ENCODE measurements around the gene PNMA6F. TPM values are rescaled to one million over a fixed set of nuclear protein-coding genes. Genes with fewer than 3 reads are reported as not detected.
A peak's percentile ranks its signal among the peaks of the same experiment; 100 is the strongest.

PNMA6F gene
- total RNA-seq, 6 experiments from 2014 or later = not detected

- 68% methylated on average over 3 of the region's 3 CpGs for WGBS (ENCODE audit: insufficient coverage, low coverage, low lambda C conversion rate, missing lambda C conversion rate)
- no peaks in the 10 kb centered on the region for H3K4me1 ChIP-seq
- H3K36me3 ChIP-seq = no peaks in the 10 kb centered on the region
- no peak for ATAC-seq
- H3K27me3 ChIP-seq = no peaks in the 10 kb centered on the region
- TF ChIP-seq POLR2A (IDR thresholded peaks at IDR 0.05) (no peak), CTCF (IDR thresholded peaks at IDR 0.05) (no peak)
- no peak for DNase-seq
- intact Hi-C loops (cut with DNase I) = no loop called here
- H3K27ac ChIP-seq = no peak overlapping the region
- H3K9me3 ChIP-seq = no peaks in the 10 kb centered on the region
- no peak overlapping the region for H3K4me3 ChIP-seq
Measured at GRCh38 chrX:153366119-153366518, 44.6 kb upstream of the PNMA6F start.

GRCh38 chrX:153365670-153366069, 44.1 kb upstream of the PNMA6F start:
- Histone ChIP-seq H3K27me3 (no peaks in the 10 kb centered on the region), H3K9me3 (no peaks in the 10 kb centered on the region), H3K27ac (no peak overlapping the region), H3K36me3 (no peaks in the 10 kb centered on the region), H3K4me1 (no peaks in the 10 kb centered on the region), H3K4me3 (no peak overlapping the region)
- intact Hi-C loops (cut with DNase I) = no loop called here
- ATAC-seq (no peak), DNase-seq (no peak)
- no peak for TF ChIP-seq CTCF (IDR thresholded peaks at IDR 0.05)
- no peak for TF ChIP-seq POLR2A (IDR thresholded peaks at IDR 0.05)
- 61% methylated on average over 4 of the region's 4 CpGs for WGBS (ENCODE audit: insufficient coverage, low coverage, low lambda C conversion rate, missing lambda C conversion rate)

- Histone ChIP-seq H3K27me3 (no peaks in the 10 kb centered on the region), H3K36me3 (no peaks in the 10 kb centered on the region), H3K4me1 (no peaks in the 10 kb centered on the region), H3K4me3 (no peak overlapping the region), H3K27ac (no peak overlapping the region), H3K9me3 (no peaks in the 10 kb centered on the region)
- no peak for TF ChIP-seq POLR2A (IDR thresholded peaks at IDR 0.05)
- no peak for TF ChIP-seq CTCF (IDR thresholded peaks at IDR 0.05)
- intact Hi-C loops (cut with DNase I) = no loop called here
- ATAC-seq (peak in 2 of 4 donors; percentile 26 to 53), DNase-seq (no peak)
- WGBS (ENCODE audit: insufficient coverage, low coverage, low lambda C conversion rate, missing lambda C conversion rate) = 14% methylated on average over 2 of the region's 2 CpGs
Measured at GRCh38 chrX:153361781-153362397, 40.3 kb upstream of the PNMA6F start.

GRCh38 chrX:153357877-153358276, 36.3 kb upstream of the PNMA6F start:
- no peaks in the 10 kb centered on the region for H3K4me1 ChIP-seq
- H3K27me3 ChIP-seq = no peaks in the 10 kb centered on the region
- H3K4me3 ChIP-seq = no peak overlapping the region
- H3K27ac ChIP-seq = no peak overlapping the region
- intact Hi-C loops (cut with DNase I) = no loop called here
- TF ChIP-seq POLR2A (IDR thresholded peaks at IDR 0.05) = no peak
- TF ChIP-seq CTCF (IDR thresholded peaks at IDR 0.05) = no peak
- no peaks in the 10 kb centered on the region for H3K36me3 ChIP-seq
- no peak for DNase-seq
- 20% methylated on average over 1 of the region's 1 CpG for WGBS (ENCODE audit: insufficient coverage, low coverage, low lambda C conversion rate, missing lambda C conversion rate)
- no peak for ATAC-seq
- H3K9me3 ChIP-seq = no peaks in the 10 kb centered on the region

- intact Hi-C loops (cut with DNase I) = no loop called here
- peak in 3 of 4 donors; percentile 21 to 55 (median 42) for ATAC-seq
- H3K27me3 ChIP-seq = no peaks in the 10 kb centered on the region
- H3K9me3 ChIP-seq = no peaks in the 10 kb centered on the region
- H3K4me1 ChIP-seq = no peaks in the 10 kb centered on the region
- 84% methylated on average over 5 of the region's 12 CpGs for whole genome bisulfite sequencing (ENCODE audit: insufficient coverage, low coverage, low lambda C conversion rate, missing lambda C conversion rate)
- no peak overlapping the region for H3K4me3 ChIP-seq
- TF ChIP-seq POLR2A (IDR thresholded peaks at IDR 0.05) (no peak), CTCF (IDR thresholded peaks at IDR 0.05) (no peak)
- H3K36me3 ChIP-seq = no peaks in the 10 kb centered on the region
- no peak for DNase-seq
- H3K27ac ChIP-seq = no peak overlapping the region
Measured at GRCh38 chrX:153353416-153353815, 31.8 kb upstream of the PNMA6F start.

Data from right lobe of liver (tissue), 6 donors.